NB4 (cell line): ENCODE data around the gene STKLD1.
A peak's percentile ranks its signal among the peaks of the same experiment; 100 is the strongest.

Experiments
- POLR2A ChIP-seq: IDR thresholded peaks from 2 replicates; pipeline ENCODE4 v1.6.1; 2011; ENCODE audit warnings: mild to moderate bottlenecking; ENCODE audit not compliant: insufficient read length; ENCODE audit errors: extremely low read depth
- TF ChIP-seq, protein P1 (sequence below): IDR thresholded peaks from one replicate; pipeline ENCODE4 v1.5.1; 2012; ENCODE audit warnings: low read depth, low read length
- TF ChIP-seq, protein P2 (sequence below): IDR thresholded peaks from 2 replicates; pipeline ENCODE4 v1.6.1; 2011; ENCODE audit warnings: low read depth, low read length

DNA sequence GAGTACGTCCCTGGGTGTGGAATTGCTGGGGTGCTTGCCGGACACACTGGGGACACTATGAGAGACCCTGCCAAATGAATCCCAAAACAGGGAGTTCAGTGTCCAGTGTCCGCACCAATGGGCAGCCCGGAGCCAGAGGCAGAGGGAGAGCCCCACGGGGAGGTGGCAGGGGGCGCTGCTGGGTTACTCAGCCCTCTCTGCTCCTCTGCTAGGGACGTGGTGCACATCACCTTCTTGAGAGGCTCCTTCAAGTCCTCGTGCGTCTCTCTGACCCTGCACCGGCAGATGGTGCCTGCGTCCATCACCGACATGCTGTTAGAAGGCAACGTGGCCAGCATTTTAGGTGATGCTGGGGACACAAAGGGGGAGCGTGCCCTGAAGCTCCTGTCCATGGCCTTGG is 20.8 kb downstream of the STKLD1 start:
- TF ChIP-seq, protein P1, sequence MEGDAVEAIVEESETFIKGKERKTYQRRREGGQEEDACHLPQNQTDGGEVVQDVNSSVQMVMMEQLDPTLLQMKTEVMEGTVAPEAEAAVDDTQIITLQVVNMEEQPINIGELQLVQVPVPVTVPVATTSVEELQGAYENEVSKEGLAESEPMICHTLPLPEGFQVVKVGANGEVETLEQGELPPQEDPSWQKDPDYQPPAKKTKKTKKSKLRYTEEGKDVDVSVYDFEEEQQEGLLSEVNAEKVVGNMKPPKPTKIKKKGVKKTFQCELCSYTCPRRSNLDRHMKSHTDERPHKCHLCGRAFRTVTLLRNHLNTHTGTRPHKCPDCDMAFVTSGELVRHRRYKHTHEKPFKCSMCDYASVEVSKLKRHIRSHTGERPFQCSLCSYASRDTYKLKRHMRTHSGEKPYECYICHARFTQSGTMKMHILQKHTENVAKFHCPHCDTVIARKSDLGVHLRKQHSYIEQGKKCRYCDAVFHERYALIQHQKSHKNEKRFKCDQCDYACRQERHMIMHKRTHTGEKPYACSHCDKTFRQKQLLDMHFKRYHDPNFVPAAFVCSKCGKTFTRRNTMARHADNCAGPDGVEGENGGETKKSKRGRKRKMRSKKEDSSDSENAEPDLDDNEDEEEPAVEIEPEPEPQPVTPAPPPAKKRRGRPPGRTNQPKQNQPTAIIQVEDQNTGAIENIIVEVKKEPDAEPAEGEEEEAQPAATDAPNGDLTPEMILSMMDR: peak; percentile 50
- TF ChIP-seq, protein P2, sequence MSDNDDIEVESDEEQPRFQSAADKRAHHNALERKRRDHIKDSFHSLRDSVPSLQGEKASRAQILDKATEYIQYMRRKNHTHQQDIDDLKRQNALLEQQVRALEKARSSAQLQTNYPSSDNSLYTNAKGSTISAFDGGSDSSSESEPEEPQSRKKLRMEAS: no peak
- TF ChIP-seq POLR2A: no peak
